Myocyte (in vitro differentiated cells): ENCODE results near the gene DNAI2. TPM values are rescaled to one million over a fixed set of nuclear protein-coding genes. Genes with fewer than 3 reads are reported as not detected.

Experiments
- DNase-seq: peaks from one replicate; pipeline ENCODE4 v3.0.0-alpha.2; 2012; ENCODE audit warnings: low read depth
- total RNA-seq: library from RNA; depleted of rRNA; stranded (reverse); fragments of >200 nt; gene quantifications from 2 replicates; pipeline ENCODE4 v1.2.3, GENCODE V29; 2014

Gene DNAI2
- total RNA-seq, 1 donor from 2014 or later = not detected

GRCh38 chr17:74359916-74360315 is 85.9 kb downstream of the DNAI2 start:
- no peak for DNase-seq

- no peak for DNase-seq
Measured at GRCh38 chr17:74360899-74361229, 86.8 kb downstream of the DNAI2 start.

- DNase-seq = no peak
Measured at GRCh38 chr17:74361230-74362068, 87.4 kb downstream of the DNAI2 start, which contains the start of gene BTBD17. BTBD17 (minus strand) TSS chr17:74361868; CDS start chr17:74361819, 49 bp downstream.

GRCh38 chr17:74362069-74362405 is 88.0 kb downstream of the DNAI2 start:
- no peak for DNase-seq

- no peak for DNase-seq
Measured at GRCh38 chr17:74362810-74363498, 88.9 kb downstream of the DNAI2 start.

Other genes starting within 250 kb of the DNAI2 start
- 239 and 288 TPM in 2 replicates for gene RPL38, start 70.6 kb upstream of the DNAI2 start, total RNA-seq
- 1.4 and 8.8 TPM in 2 replicates for gene TTYH2, start 60.7 kb upstream of the DNAI2 start, total RNA-seq
- not detected in 2 replicates for gene KIF19, start 52.0 kb downstream of the DNAI2 start, total RNA-seq
- not detected in 2 replicates for gene BTBD17, start 87.6 kb downstream of the DNAI2 start, total RNA-seq
- not detected in 2 replicates for gene GPR142, start 93.3 kb downstream of the DNAI2 start, total RNA-seq
- 0.52 TPM in 1 of 2 replicates, not detected in the other for gene GPRC5C, start 157.9 kb downstream of the DNAI2 start, total RNA-seq
- gene CD300A, start 192.4 kb downstream of the DNAI2 start, total RNA-seq = not detected in 2 replicates